Endometrial microvascular endothelial cells (primary cell): ENCODE measurements around the gene OLFM2. TPM values are rescaled to one million over a fixed set of nuclear protein-coding genes. Genes with fewer than 3 reads are reported as not detected.

ENCODE experiments used
- in situ Hi-C: cut with HindIII; loops from 2 replicates; pipeline ENCODE4 v1.10.0; 2017; ENCODE audit warnings: low sequenced_read_pairs, low pct_unique_long_range_greater_than_20kb; ENCODE audit errors: inconsistent ontology term
- total RNA-seq: library from RNA; depleted of rRNA; stranded (reverse); fragments of >200 nt; gene quantifications from one replicate; pipeline ENCODE4 v1.2.3, GENCODE V29; 2015; ENCODE audit errors: inconsistent ontology term

Gene OLFM2
- total RNA-seq, 1 donor from 2014 or later, result not detected

DNA sequence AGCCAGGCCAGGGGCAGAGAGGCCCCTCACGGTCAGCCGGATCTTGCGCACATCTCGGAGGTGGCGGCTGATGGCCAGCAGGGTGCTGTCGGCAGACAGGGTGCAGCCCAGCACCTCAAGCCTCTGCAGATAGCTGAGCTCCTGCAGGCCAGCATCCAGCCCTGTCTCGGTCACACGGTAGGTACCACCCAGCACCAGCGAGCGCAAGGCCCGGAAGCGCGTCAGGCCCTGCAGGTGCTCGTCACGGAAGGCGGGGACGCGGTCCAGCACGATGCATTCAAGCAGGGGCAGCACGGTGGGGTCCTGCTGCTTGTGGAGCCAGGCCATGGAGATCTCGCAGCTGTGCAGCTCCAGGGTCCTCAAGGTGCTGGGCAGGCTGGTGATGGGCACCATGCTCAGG, 125.2 kb downstream of the OLFM2 start:
- in situ Hi-C loops, result no loop called here

DNA sequence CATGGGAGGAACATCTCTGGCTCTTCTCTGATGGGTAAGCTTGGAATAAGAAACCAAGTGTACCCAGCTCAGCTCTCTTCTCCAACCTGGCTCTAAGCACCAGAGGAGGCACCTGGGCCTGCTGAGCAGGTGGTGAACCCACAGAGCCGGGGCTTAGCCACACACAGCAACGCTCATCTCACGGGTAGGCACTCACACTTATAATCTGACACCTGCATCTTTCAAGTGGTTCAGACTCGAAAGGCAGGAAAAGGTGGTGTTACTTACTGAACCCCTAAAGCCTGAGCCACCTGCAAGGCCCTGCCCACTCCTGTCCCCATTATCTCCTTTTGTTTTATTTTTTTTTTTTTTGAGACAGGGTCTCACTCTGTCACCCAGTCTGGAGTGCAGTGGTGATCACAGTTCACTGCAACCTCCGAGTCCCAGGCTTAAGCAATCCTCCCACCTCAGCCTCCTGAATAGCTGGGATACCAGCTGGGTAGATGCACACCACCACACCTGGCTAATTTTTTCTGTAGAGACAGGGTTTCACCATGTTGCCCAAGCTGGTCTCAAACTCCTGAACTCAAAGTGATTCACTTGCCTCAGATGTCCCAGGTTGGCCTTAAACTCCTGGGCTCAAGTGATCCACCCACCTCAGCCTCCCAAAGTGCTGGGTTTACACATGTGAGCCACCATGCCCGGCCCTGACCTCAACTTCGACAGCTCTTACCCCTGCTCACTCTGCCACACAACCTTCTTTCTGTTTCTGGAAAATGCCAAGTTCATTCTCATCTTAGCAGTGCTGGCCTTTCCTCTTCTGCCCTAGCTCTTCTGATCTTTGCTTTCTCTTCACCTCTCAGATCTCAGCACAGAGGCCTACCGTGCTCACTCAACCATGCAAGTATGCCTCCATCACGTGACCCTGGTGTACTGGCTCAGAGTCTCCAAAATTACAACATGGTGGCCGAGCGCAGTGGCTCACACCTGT, 127.2 kb downstream of the OLFM2 start:
- in situ Hi-C loops, result no loop called here

DNA sequence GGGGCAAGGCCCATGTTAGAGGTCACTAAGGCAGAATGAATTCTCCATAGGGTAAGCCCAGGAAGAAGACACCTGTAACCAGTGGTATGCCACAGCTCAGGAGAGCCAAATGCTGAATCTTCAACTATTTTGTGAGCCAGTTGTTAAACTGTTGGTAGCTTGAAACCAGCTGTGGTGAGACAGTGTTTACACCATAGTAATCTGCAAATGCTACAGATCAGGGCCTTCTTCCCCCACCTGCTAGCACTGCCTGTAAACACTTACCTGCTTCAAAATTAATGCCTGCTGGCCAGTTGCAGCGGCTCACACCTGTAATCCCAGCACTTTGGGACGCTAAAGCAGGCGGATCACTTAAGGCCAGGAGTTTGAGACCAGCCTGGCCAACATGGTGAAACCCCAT, 129.5 kb downstream of the OLFM2 start:
- in situ Hi-C loops, result no loop called here

Other genes with a start within 250 kb of the OLFM2 start
- gene ZNF846, start 167.8 kb downstream of the OLFM2 start, total RNA-seq, result 6.5 TPM
- 25.6 TPM for gene FBXL12, start 117.4 kb downstream of the OLFM2 start, total RNA-seq
- gene UBL5, start 108.6 kb downstream of the OLFM2 start, total RNA-seq, result 738 TPM
- 134 TPM for gene PIN1, start 101.2 kb downstream of the OLFM2 start, total RNA-seq
- gene COL5A3, start 74.0 kb upstream of the OLFM2 start, total RNA-seq, result 0.28 TPM
- not detected for gene RDH8, start 77.0 kb upstream of the OLFM2 start, total RNA-seq
- 22.1 TPM for gene SHFL, start 149.8 kb upstream of the OLFM2 start, total RNA-seq
- gene ANGPTL6, start 166.2 kb upstream of the OLFM2 start, total RNA-seq, result 0.09 TPM
- gene PPAN, start 169.8 kb upstream of the OLFM2 start, total RNA-seq, result 55.2 TPM
- gene P2RY11, start 175.2 kb upstream of the OLFM2 start, total RNA-seq, result not detected
- 277 TPM for gene EIF3G, start 183.4 kb upstream of the OLFM2 start, total RNA-seq